ENCODE data around the gene ALDH18A1.
A peak's percentile ranks its signal among the peaks of the same experiment; 100 is the strongest.

The ALDH18A1 gene

GRCh38 chr10:95578619-95579018 is 77.9 kb downstream of the ALDH18A1 start:
- DNase-seq (ENCODE audit: low spot score) = no peak

GRCh38 chr10:95574649-95575365 is 81.7 kb downstream of the ALDH18A1 start:
- DNase-seq (ENCODE audit: low spot score) = no peak

GRCh38 chr10:95573964-95574604 is 82.4 kb downstream of the ALDH18A1 start:
- DNase-seq (ENCODE audit: low spot score) = no peak

- no peak for DNase-seq (ENCODE audit: low spot score)
These were observed 83.0 kb downstream of the ALDH18A1 start for GRCh38 chr10:95573527-95573926.

GRCh38 chr10:95572131-95572820 is 84.2 kb downstream of the ALDH18A1 start:
- DNase-seq (ENCODE audit: low spot score) = no peak

- DNase-seq (ENCODE audit: low spot score) = no peak
These were observed 85.1 kb downstream of the ALDH18A1 start for GRCh38 chr10:95571390-95571789.

GRCh38 chr10:95569368-95569767 is 87.1 kb downstream of the ALDH18A1 start:
- DNase-seq (ENCODE audit: low spot score) = no peak

- DNase-seq (ENCODE audit: low spot score) = no peak
These were observed 88.4 kb downstream of the ALDH18A1 start for GRCh38 chr10:95567903-95568630.

- DNase-seq (ENCODE audit: low spot score) = no peak
These were observed 90.4 kb downstream of the ALDH18A1 start for GRCh38 chr10:95566136-95566535.

- no peak for DNase-seq (ENCODE audit: low spot score)
These were observed 91.2 kb downstream of the ALDH18A1 start for GRCh38 chr10:95565336-95565735.

- no peak for DNase-seq (ENCODE audit: low spot score)
These were observed 92.2 kb downstream of the ALDH18A1 start for GRCh38 chr10:95564291-95564690.

GRCh38 chr10:95562341-95562965 is 94.1 kb downstream of the ALDH18A1 start:
- no peak for DNase-seq (ENCODE audit: low spot score)

GRCh38 chr10:95561864-95562177 is 94.7 kb downstream of the ALDH18A1 start:
- DNase-seq (ENCODE audit: low spot score) = no peak

GRCh38 chr10:95561177-95561863 is 95.2 kb downstream of the ALDH18A1 start, which contains the start of gene SORBS1:
SORBS1 (minus strand) TSS chr10:95561371; CDS start chr10:95441135, 120,236 bp downstream.
- peak; percentile 98 for DNase-seq (ENCODE audit: low spot score)

GRCh38 chr10:95560278-95561176 is 96.0 kb downstream of the ALDH18A1 start:
- DNase-seq (ENCODE audit: low spot score) = peak; percentile 42

GRCh38 chr10:95559896-95560277 is 96.6 kb downstream of the ALDH18A1 start:
- DNase-seq (ENCODE audit: low spot score) = no peak

- no peak for DNase-seq (ENCODE audit: low spot score)
These were observed 97.0 kb downstream of the ALDH18A1 start for GRCh38 chr10:95559471-95559870.

- DNase-seq (ENCODE audit: low spot score) = no peak
These were observed 97.8 kb downstream of the ALDH18A1 start for GRCh38 chr10:95558593-95559320.

GRCh38 chr10:95556994-95557767 is 99.3 kb downstream of the ALDH18A1 start:
- no peak for DNase-seq (ENCODE audit: low spot score)

Data from hepatic stellate cell (primary cell).